NCI-H1105 (cell line): ENCODE measurements around the gene UCK2.

Experiments used
- DNase-seq: peaks from one replicate; lab custom pipeline; 2025; lab: John Stamatoyannopoulos, UW

Gene UCK2

DNA sequence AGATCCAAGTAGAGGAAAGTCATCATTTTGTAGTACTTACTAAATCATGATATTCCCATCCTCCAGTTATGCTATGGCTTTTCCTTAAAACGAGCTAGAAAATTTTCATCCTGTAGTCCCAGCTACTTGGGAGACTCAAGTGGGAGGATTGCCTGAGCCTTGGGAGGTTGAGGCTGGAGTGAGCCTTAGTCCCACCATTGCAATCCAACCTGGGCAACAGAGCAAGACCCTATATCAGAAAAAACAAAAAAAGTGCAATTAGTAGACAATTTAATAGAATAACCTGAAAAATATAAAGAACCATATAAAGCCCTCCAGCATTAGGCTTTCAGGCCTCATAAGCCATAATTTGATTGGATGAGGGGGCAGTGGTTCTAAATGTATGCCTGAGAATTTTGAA lies 6.8 kb downstream of the UCK2 start:
- no peak for DNase-seq

DNA sequence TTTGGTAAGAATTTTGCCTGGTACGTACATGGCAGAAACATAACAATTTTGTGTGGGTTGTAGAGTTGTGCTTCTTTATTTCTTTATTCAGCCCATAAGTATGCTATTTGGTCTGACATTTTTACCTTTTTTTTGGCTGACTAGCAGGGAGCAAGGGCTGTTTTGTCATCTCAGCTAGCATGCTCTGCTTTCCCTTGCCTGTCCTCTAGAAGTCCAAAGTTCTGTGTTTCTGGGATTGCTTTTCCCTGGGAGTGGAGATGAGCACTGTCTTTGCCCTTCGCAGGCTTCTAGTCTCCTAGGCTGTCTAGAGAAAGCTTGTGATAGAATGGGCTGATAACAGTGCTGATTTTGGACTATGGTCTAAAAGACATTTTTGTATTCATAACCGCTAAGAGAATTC lies 7.5 kb downstream of the UCK2 start:
- no peak for DNase-seq

DNA sequence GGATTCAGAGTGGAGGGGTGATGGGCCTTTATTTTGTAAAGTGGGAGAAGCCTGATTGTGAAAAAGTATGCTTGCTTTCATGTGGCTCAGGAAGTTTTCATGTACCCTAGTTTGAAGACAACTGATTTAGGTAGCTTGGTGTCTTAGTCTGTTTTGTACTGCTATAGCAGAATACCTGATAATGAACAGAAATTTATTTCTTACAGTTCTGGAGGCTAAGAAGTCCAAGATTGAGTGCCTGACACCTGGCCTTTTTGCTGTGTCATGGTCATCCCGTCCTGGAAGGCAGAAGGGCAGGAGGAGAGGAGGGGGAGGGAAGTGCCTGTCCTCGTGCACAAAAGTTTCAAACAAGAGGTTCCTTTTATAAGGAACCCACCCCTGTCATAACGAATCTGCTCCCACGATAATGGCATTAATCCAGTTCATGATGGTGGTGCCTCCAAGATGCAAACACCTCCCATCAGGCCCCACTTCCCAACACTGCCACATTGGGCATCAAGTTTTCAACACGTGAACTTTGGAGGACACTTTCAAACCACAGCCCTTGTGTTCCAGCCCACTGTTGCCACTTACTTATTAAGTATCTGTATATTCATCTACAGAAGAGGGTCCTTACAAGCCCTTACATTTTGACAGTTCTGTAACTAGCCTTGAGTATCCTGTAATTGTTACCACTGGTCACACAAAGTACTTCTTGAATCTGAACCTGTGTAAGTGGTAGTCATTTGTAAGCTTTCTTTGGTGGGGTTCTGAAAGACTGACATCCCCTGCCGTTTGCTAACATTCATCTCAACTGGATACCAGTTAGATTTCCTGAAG lies 9.5 kb downstream of the UCK2 start:
- no peak for DNase-seq

DNA sequence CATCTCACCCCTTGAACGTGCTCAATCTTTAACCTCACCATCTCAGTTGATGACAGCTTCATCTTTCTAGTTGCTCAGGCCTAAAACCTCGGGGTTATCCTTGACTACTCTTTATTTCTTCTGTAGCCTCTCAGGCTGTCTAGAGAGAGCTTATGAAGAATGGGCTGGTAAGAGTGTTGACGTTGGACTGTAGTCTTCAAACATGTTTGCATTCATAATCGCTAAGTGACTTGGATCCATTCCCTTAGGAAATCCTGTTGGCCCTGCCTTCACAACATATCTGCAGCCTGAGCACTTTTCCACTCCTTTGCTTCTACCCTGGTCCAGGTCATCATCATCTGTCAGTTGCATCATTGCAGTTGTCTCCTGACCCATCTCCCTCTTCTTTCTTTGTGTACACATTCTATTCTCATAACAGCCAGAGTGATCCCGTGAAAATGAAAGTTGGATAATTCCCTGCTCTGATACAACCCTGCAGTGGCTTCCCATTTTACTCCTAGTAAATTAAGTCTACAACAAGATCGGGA lies 10.5 kb downstream of the UCK2 start:
- DNase-seq: no peak

DNA sequence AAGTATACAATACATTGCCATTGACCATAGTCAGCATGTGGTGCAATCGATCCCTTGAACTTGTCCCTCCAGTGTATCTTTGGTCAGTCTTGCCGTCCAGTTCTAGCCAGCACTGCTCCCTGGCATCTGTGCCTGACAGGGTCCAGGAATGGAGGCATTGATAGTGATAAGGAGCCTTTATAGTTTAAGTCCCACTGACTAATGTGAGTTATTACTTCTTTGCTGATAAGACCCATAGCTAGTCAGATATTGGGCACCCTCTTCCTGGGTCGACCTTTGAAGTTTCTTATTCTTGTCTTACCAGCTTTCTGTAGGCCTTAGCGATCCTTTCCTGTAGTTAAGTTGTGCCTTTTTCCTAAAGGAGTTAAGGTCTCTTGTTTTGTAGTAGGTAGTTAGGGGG lies 13.0 kb downstream of the UCK2 start:
- DNase-seq: no peak

DNA sequence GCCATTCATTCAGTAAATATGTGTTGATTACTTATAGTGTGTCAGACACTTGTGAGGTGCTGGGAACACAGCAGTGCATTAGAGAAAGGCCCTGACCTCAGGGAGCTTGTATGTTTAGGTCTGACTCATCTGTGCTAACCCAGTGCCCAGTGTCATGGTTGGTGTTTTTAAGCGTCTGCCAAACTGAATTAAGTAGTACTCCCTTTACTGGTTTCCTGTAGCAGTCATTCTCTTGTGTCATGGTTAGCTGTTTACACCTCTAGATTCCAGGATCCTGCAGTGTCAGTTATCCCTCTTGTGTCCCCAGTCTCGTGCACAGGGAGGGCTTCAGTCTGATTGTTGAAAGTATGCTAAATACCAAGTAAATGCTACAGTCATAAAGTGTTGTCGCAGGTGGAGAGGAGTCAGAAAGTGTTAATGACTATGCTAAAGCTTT lies 14.2 kb downstream of the UCK2 start:
- DNase-seq: no peak

DNA sequence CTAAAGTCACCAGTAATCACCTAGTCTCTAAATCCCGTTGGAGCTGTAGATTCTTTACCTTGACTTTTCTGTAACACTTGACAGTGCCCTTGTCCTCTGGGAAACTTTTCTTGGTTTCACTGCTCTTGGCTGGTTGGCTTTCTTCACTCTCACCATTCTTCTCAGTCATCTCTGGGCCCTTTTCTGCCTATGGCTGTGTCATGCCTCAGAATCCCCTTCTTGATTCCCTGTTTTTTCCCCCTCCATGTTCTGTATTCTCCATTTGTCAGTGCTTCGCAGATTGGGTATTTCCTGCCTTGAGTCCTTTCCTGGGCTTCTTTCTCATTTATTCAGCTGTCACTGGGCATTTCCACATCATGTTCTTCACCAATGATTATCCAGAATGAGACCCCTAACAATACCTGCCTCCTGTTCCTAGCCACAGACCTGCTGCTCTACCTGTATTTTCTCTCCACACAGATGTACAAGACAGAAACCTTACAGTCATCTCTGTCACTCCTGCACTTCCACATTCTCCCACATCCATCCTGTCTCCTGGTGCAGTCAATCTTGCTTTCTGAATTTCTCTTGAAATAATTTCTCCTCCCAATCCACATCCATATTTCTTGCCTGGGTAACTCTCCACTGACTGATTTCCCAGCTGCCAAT lies 14.7 kb downstream of the UCK2 start:
- no peak for DNase-seq

DNA sequence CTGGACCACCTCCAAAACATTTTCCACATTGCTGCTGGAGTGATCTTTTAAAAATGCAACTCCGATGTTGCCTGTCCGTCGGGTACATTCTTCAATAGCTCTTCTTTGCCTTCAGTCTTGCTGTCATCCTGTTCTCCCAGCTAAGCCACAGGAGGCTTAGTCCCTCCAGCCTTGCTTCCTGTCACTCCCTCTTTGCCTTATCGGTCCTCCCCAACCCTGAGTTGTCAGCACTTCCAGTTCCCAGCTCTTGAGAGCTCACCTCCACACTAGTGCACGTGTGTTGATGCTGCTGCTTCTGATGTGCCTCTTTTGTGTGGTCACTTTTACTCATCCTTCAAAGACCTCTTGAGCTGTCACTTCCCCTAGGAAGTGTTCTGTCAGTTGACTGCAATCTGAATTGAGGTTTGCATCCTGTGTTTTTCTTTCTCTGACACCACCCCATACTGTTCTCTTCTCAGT lies 15.3 kb downstream of the UCK2 start:
- no peak for DNase-seq

DNA sequence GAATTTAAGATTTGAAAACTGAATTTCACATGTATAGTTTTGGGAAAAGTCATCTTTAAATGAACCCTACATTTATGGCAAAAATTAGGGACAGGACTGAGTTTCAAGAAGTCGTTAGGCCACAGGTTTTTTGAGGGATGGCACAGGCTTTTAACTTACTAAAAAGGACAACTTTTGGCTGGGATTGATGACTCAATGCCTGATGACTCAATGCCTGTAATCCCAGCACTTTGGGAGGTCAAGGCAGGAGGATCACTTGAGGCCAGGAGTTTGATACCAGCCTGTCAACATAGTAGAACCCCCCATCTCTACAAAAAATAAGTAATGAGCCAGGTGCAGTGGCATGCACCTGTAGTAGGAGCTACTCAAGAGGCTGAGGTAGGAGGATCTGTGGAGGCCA lies 15.9 kb downstream of the UCK2 start:
- DNase-seq: no peak

DNA sequence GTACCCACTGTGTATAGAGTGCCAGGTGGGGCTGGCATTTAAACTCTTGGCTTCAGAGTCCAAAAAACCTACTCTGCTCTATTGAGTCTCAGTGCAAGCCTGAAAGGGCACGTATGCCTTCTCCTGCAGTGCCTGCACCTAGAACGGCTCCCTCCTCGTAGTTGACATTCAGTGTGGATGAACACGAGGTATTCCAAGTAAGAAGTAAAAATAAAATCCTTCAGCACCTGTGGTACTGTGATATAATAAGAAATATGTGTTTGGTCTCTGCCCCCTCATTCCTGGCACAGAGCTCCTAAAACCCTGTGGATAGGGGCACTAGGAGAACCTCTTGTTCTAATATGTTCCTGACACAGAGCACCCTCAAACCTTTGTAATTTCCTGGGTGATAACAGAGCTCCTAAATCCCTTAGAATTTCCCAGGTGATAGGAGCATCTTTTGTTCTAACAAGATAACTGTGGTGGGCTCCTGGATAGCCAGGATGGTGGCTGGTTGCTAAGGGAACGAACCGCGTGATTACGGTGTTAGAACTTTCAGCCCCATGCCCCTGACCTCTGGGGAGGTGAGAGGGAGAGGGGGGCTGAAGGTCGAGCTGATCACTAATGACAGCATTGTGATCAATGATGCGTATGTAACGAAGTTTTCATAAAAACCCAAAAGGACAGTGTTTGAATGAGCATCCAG lies 16.8 kb downstream of the UCK2 start:
- peak; percentile 88 for DNase-seq

DNA sequence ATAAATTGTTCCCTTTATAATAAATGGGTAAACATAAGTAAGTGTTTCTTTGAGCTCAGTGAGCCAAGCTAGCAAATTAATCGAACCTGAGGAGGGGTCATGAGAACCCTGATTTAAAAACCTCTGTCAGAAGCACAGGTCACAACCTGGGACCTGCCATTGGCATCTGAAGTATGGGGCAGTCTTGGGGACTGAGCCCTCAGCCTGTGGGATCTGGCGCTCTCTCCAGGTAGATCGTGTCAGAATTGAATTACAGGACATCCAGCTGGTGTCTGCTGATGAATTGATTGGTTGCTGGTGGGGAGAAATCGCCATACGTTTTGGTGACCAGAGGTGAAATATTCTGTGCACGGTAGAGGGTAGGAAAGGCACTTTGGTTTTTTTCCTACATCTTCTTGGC lies 17.5 kb downstream of the UCK2 start:
- DNase-seq: no peak

DNA sequence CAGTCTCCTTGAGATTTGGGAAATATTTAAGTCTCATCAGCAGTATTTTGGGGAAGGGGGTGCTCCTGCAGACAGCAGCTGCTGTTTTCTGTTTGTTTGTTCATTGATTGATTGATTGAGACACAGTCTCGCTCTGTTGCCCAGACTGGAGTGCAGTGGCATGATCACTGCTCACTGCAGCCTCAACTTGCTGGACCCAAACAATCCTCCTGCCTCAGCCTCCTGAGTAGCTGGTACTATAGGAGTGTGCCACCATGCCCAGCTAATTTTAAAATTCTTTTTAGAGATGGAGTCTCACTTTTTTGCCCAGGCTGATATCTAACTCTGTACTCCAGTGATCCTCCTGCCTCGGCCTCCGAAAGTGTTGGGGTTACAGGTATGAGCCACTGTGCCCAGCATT lies 18.2 kb downstream of the UCK2 start:
- no peak for DNase-seq

DNA sequence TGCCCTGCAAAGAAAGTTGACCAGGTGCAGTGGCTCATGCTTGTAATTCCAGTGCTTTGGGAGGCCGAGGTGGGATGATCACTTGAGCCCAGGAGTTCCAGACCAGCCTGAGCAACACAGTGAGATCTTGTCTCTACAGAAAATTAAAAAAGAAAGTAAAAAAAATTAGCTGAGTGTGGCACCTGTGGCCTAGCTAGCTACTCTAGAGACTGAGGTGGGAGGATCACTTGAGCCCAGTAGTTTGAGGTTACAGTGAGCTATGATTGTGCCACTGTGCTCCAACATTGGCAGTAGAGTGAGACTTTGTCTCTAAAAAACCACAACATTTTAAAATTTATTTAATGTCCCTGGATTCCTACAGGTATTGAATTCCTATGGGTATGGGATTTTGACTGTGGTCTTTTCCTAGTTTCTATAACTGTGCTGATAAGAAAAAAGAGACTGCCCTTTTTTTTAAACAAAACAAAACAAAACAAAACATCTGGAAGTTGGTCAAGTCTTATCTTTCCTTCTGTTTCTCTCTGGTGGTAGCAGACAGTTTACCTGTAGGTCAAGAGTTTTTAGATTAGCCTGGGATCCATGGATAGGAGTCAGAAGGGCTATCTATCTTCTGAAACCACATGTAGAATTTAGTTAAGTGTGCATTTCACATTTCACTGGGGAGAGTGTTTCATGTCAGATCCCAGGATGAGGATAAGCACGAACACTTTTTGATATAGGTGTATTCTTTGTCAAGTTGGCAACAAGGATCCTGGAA lies 18.8 kb downstream of the UCK2 start:
- no peak for DNase-seq

DNA sequence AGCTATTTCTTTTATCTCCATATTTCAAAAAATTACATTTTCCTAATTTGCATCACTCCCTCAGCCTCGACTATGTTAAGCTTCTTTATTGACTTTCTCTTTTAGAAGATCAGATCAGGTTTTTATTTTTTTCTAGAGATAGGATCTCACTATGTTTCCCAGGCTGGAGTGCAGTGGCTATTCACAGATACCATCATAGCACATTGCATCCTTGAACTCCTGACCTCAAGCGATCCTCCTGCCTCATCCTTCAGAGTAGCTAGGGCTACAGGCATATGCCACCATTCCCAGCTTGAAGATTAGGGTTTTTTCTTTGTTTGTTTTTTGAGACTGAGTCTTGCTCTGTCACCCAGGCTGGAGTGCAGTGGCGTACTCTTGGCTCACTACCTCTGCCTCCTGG lies 20.1 kb downstream of the UCK2 start:
- no peak for DNase-seq

DNA sequence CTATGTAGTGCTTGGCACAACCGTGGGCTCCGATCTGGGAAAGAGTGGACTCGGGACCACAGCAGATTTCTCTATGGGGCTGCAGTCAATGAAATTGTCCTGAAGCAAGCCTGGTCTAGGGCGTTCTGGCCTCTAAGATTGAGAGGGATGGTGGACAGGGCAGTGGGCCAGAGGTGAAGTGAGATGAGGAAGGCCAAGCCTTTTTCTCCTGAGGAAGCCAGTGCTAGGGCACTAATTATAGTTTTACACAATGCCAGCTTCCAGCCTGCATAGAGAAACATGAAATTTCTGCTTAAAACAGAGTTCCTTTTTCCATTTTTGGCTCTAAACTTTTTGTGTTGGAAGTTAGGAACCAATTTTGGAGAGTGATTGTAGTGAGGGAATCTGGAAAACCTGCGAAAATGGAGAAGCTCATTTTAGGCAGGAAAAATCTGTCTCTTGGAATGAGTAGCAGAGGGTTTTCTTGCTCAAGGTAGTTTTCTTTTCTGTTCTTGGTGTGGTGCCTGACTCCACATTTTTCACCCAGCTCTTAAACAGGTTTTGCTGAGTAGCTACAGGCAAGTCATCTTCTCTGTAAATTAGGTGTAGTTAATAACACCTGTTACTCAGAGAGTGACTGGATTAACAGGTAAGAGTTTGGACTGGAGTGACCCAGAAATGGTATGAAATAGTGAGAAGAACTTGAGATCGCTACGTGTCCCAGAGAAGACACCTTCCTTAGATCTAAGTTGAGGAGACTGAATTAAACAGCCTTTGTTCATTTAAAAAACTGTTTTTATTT lies 22.1 kb downstream of the UCK2 start:
- no peak for DNase-seq

DNA sequence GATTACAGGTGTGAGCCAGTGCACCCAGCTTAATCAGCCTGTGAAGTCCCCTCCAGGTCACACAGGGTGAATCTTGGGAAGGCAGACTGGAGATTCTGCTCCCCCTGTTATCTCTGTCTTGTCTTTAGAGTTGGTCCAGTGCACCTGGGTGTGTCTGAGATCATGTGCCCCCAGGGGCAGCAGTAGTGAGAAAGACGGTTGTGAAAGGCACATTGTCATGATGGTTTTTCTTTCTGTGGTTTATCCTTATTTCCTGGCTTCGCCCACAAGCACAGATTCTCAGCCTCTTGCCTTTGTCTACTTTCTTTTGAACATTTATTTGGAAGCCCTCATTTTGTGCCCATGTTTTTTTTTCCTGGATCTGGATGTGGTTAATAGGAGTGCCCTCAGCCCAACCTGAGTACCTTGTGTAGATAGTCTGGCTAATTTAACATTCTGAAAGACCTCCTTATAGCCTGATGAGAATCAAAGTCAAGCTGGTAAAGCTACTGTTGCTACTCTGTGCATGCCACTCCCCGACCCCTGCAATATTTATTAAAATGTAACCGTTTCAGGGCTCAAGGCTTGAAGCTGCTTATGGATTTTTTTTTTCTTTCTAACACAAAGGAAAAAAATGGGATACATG lies 23.7 kb downstream of the UCK2 start:
- DNase-seq: no peak

DNA sequence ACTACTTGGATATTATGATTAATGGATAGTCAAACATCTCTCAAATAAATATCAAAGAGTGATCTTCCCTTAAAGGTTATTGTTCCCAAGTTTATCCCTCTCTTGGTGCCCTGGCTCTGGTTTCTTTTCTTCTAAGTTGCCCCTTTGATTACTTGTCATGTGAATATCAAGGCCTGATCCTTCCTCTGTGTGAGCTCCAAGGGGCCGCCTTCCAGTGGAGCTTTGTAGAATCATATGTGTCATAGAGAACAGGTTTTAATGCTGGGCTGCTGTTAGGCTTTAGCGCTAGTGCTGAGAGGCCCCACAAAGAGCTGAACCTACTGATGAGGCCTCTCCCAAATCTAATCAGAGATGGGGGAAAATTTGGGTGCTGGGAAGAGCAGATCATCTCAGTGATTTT lies 25.5 kb downstream of the UCK2 start:
- DNase-seq: no peak

DNA sequence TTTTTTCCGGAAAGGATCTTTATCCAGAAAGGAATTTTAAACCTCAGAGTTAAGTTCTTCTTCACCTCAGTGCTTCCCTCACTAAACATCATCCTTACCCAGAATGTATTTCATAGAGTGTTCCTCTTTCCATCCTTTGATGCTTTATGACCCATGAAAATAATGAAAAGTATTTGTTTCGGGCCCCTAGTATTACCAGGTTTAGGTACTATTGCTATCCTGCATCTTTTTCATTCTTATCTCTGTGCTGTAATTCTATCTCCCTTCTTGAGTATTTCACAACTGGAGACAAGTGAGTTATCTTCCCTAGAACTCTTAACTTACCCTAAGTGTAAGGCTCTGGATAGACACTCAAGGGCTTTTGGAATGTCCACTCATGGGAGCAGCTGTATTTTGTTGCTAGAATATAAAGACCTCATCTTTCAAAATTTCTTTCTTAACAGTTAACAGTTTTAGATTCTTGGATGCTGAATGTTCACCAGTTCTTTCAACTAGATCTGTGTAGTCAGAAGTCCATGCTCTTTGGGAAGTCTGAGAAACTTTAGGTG lies 26.2 kb downstream of the UCK2 start:
- no peak for DNase-seq

DNA sequence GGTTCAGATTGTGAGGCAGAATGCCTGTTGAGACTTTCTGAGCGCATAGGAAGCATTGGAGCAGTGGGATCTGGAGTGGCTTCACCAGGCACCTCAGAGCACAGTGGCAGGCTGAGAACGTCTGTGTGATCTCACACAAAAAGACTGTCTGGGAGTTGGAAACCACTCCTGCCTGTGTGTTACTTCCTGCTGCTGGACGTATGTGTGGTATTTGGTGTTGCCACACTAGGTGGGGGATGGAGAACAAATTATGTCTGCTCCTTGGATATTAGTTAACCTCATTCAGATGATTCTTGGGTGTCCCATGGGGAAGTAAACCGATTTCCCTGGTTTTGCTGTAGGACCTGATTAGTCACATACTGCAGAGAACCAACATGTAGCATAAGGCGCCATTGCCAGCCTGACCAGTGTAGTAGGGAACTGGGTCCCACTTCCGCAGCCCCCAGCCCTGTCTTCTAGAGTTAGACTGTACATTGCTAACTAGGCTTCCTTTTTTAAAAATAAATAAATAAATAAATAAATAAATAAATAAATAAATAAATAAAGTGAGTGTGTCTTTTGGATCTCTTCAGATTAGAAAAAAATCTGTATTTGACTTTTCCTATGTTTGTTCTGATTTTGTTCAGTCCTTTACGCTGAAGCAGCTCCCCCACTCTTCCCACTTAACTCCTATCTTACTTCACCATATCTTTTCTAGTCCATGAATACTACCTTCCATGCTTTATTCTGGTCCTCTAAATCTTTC lies 26.9 kb downstream of the UCK2 start:
- DNase-seq: no peak
